DOHH2 (cell line): ENCODE results near the gene RASL11B.

ENCODE experiments used
- CTCF ChIP-seq: fragments of 200-600 bp; sonication (generic); IDR thresholded peaks from one replicate; pipeline ENCODE4 v1.5.1; 2014; ENCODE audit warnings: antibody characterized with exemption, mild to moderate bottlenecking, low read depth, low read length; ENCODE audit not compliant: poor library complexity, severe bottlenecking
- EZH2phosphoT487 ChIP-seq: fragments of 200-600 bp; sonication (generic); IDR thresholded peaks from 2 replicates; pipeline ENCODE4 v1.6.1; 2017; ENCODE audit warnings: borderline replicate concordance, mild to moderate bottlenecking, antibody characterized with exemption, low read length, moderate library complexity, mixed read lengths

- no peak for TF ChIP-seq CTCF
- TF ChIP-seq EZH2phosphoT487: no peak
Observed at GRCh38 chr4:52850406-52851124, 11.6 kb upstream of the RASL11B start.
